GM12872 (cell line): ENCODE measurements around the gene CCDC187.

Experiments
- CTCF ChIP-seq: IDR thresholded peaks from 3 replicates; pipeline ENCODE4 v1.5.1; 2011; ENCODE audit warnings: low read depth, mild to moderate bottlenecking, low read length, moderate library complexity; ENCODE audit not compliant: insufficient read depth

CCDC187 gene

GRCh38 chr9:136279471-136279870 lies 24.4 kb downstream of the CCDC187 start:
- no peak for TF ChIP-seq CTCF

- TF ChIP-seq CTCF, result no peak
These were observed 25.0 kb downstream of the CCDC187 start for GRCh38 chr9:136278894-136279293.

GRCh38 chr9:136278221-136278620 lies 25.7 kb downstream of the CCDC187 start:
- no peak for TF ChIP-seq CTCF

GRCh38 chr9:136277746-136278145 lies 26.1 kb downstream of the CCDC187 start:
- TF ChIP-seq CTCF, result no peak

- no peak for TF ChIP-seq CTCF
These were observed 27.2 kb downstream of the CCDC187 start for GRCh38 chr9:136276716-136277115.

GRCh38 chr9:136275655-136276429 lies 28.1 kb downstream of the CCDC187 start:
- TF ChIP-seq CTCF, result no peak

GRCh38 chr9:136274786-136275654 lies 28.9 kb downstream of the CCDC187 start:
- TF ChIP-seq CTCF, result no peak
